ENCODE data around the gene SATB1.

Gene SATB1

DNA sequence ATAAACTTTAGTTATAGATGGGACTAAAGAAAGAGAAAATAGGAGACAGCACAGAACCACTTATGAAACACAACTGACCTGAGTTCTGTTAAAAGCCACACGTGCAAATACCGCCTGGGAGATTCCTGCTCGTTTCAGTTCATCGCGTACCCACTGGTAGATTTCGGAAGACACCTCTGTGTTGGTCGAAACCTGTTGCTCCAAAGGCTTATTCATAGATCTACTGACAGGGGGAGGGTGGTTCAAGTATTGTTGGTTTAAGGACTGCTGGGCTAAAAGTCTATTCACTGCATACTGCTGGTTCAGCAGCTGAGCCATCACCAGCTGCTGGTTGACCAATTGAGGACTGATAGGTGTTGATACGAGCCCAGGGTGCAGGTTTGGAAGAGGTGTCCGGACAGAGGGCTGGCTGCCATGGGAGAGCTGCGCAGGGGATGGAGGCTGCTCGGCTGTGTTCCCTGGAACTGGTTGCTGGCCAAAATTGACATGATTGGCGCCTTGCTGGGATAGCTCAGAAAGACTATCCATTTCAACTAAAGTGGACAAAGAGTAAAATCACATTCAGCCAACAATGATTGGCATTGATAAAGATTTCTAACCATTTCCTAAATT lies 30.6 kb downstream of the SATB1 start:
- no peak for DNase-seq (ENCODE audit: low spot score)
- no peak overlapping the region for H2AFZ ChIP-seq (ENCODE audit: low read length)
- no peak overlapping the region for H2BK15ac ChIP-seq (ENCODE audit: low read length)
- no peak overlapping the region for H3K14ac ChIP-seq (ENCODE audit: low read length)
- peak overlapping the region; percentile 25 for H3K23ac ChIP-seq (ENCODE audit: low read depth, low read length, poor library complexity)
- H3K4me1 ChIP-seq (ENCODE audit: control insufficient read depth in 2 of 2, insufficient read depth in 1 of 2, low read depth in 1 of 2, low read length in 2 of 2): no peaks in the 10 kb centered on the region
- H3K4me3 ChIP-seq (ENCODE audit: low read length in 2 of 2): no peak overlapping the region
- H3K18ac ChIP-seq (ENCODE audit: low read length): peak overlapping the region; percentile 48
- H2BK12ac ChIP-seq (ENCODE audit: low read length): no peak overlapping the region
- H2BK120ac ChIP-seq (ENCODE audit: low read depth, low read length): no peak overlapping the region
- H4K91ac ChIP-seq (ENCODE audit: low read depth, low read length, poor library complexity): no peak overlapping the region
- peaks cover 7% of the 10 kb centered on the region in 2 donors for H3K36me3 ChIP-seq (replicated peaks in 1 of 2; ENCODE audit: control insufficient read depth in 2 of 2, insufficient read depth in 2 of 2, low read length in 2 of 2)
- no peak overlapping the region for H2BK5ac ChIP-seq (ENCODE audit: low read length)
- H3K79me1 ChIP-seq (ENCODE audit: low read depth, low read length): no peaks in the 10 kb centered on the region
- no peak overlapping the region for H3K4ac ChIP-seq (ENCODE audit: low read length)
- H3K4me2 ChIP-seq (ENCODE audit: insufficient read depth, low read length, poor library complexity, severe bottlenecking): no peak overlapping the region
- H3K27ac ChIP-seq (replicated peaks; ENCODE audit: low read length): no peak overlapping the region
- H4K8ac ChIP-seq (ENCODE audit: low read depth, low read length): no peak overlapping the region
- H3K27me3 ChIP-seq (ENCODE audit: control insufficient read depth in 3 of 3, insufficient read depth in 3 of 3, low read depth in 1 of 3, low read length in 3 of 3): no peaks in the 10 kb centered on the region
- no peak overlapping the region for H2AK5ac ChIP-seq (ENCODE audit: low read depth, low read length)
- H3K9ac ChIP-seq (ENCODE audit: low read depth, low read length, poor library complexity): no peak overlapping the region
- WGBS, 2 donors (ENCODE audit: extremely low coverage in 2 of 2, insufficient read length in 2 of 2, insufficient replicate concordance in 1 of 2): no CpG with 5 or more reads among the region's 12 CpGs
- H3K9me3 ChIP-seq (replicated peaks in 1 of 2; ENCODE audit: control insufficient read depth in 2 of 2, insufficient read depth in 1 of 2, low read depth in 1 of 2, low read length in 2 of 2): no peaks in the 10 kb centered on the region

DNA sequence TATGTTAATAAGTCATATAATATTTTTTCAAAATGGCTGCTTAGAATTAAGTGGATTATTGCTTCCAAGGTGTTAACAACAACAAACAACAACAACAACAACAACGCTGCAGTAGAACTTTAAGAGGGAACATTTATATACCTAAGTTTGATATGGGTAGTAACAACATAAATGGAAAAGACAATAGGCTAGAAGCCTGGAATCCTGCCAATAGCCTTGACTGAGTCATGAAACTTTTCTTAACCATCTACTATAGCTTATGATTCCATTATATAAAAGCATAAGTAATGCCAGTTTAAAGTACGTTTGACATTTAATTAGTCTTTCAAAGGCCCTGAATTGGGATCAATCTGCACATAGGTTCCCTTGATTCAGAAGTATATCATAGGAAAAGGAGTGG lies 31.2 kb downstream of the SATB1 start:
- DNase-seq (ENCODE audit: low spot score): no peak
- H3K79me1 ChIP-seq (ENCODE audit: low read depth, low read length): no peaks in the 10 kb centered on the region
- H2BK12ac ChIP-seq (ENCODE audit: low read length): no peak overlapping the region
- H3K27ac ChIP-seq (replicated peaks; ENCODE audit: low read length): no peak overlapping the region
- H2BK120ac ChIP-seq (ENCODE audit: low read depth, low read length): no peak overlapping the region
- H2BK15ac ChIP-seq (ENCODE audit: low read length): no peak overlapping the region
- no peak overlapping the region for H2AK5ac ChIP-seq (ENCODE audit: low read depth, low read length)
- H4K8ac ChIP-seq (ENCODE audit: low read depth, low read length): no peak overlapping the region
- no peak overlapping the region for H3K9ac ChIP-seq (ENCODE audit: low read depth, low read length, poor library complexity)
- no peak overlapping the region for H3K4me2 ChIP-seq (ENCODE audit: insufficient read depth, low read length, poor library complexity, severe bottlenecking)
- H3K14ac ChIP-seq (ENCODE audit: low read length): no peak overlapping the region
- no CpG with 5 or more reads among the region's 2 CpGs for WGBS, 2 donors (ENCODE audit: extremely low coverage in 2 of 2, insufficient read length in 2 of 2, insufficient replicate concordance in 1 of 2)
- H3K4me3 ChIP-seq (ENCODE audit: low read length in 2 of 2): no peak overlapping the region
- H4K91ac ChIP-seq (ENCODE audit: low read depth, low read length, poor library complexity): no peak overlapping the region
- no peak overlapping the region for H3K23ac ChIP-seq (ENCODE audit: low read depth, low read length, poor library complexity)
- H3K36me3 ChIP-seq (replicated peaks in 1 of 2; ENCODE audit: control insufficient read depth in 2 of 2, insufficient read depth in 2 of 2, low read length in 2 of 2): peaks cover 7% of the 10 kb centered on the region in 2 donors
- H2AFZ ChIP-seq (ENCODE audit: low read length): no peak overlapping the region
- H3K27me3 ChIP-seq (ENCODE audit: control insufficient read depth in 3 of 3, insufficient read depth in 3 of 3, low read depth in 1 of 3, low read length in 3 of 3): no peaks in the 10 kb centered on the region
- no peak overlapping the region for H2BK5ac ChIP-seq (ENCODE audit: low read length)
- no peaks in the 10 kb centered on the region for H3K4me1 ChIP-seq (ENCODE audit: control insufficient read depth in 2 of 2, insufficient read depth in 1 of 2, low read depth in 1 of 2, low read length in 2 of 2)
- H3K18ac ChIP-seq (ENCODE audit: low read length): no peak overlapping the region
- no peak overlapping the region for H3K4ac ChIP-seq (ENCODE audit: low read length)
- H3K9me3 ChIP-seq (replicated peaks in 1 of 2; ENCODE audit: control insufficient read depth in 2 of 2, insufficient read depth in 1 of 2, low read depth in 1 of 2, low read length in 2 of 2): no peaks in the 10 kb centered on the region

- no peaks in the 10 kb centered on the region for H3K79me1 ChIP-seq (ENCODE audit: low read depth, low read length)
- H3K4ac ChIP-seq (ENCODE audit: low read length): no peak overlapping the region
- H4K8ac ChIP-seq (ENCODE audit: low read depth, low read length): no peak overlapping the region
- no peak overlapping the region for H3K4me2 ChIP-seq (ENCODE audit: insufficient read depth, low read length, poor library complexity, severe bottlenecking)
- H3K36me3 ChIP-seq (replicated peaks in 1 of 2; ENCODE audit: control insufficient read depth in 2 of 2, insufficient read depth in 2 of 2, low read length in 2 of 2): peaks cover 4 to 7% of the 10 kb centered on the region in 2 donors
- H3K18ac ChIP-seq (ENCODE audit: low read length): no peak overlapping the region
- H2AK5ac ChIP-seq (ENCODE audit: low read depth, low read length): no peak overlapping the region
- H3K27ac ChIP-seq (replicated peaks; ENCODE audit: low read length): no peak overlapping the region
- no peak overlapping the region for H3K14ac ChIP-seq (ENCODE audit: low read length)
- H3K4me1 ChIP-seq (ENCODE audit: control insufficient read depth in 2 of 2, insufficient read depth in 1 of 2, low read depth in 1 of 2, low read length in 2 of 2): no peaks in the 10 kb centered on the region
- H3K9me3 ChIP-seq (replicated peaks in 1 of 2; ENCODE audit: control insufficient read depth in 2 of 2, insufficient read depth in 1 of 2, low read depth in 1 of 2, low read length in 2 of 2): no peaks in the 10 kb centered on the region
- H2BK120ac ChIP-seq (ENCODE audit: low read depth, low read length): no peak overlapping the region
- no peak overlapping the region for H3K9ac ChIP-seq (ENCODE audit: low read depth, low read length, poor library complexity)
- H3K23ac ChIP-seq (ENCODE audit: low read depth, low read length, poor library complexity): no peak overlapping the region
- H2BK12ac ChIP-seq (ENCODE audit: low read length): no peak overlapping the region
- H3K4me3 ChIP-seq (ENCODE audit: low read length in 2 of 2): no peak overlapping the region
- WGBS, 2 donors (ENCODE audit: extremely low coverage in 2 of 2, insufficient read length in 2 of 2, insufficient replicate concordance in 1 of 2): no CpG with 5 or more reads among the region's 3 CpGs
- no peak overlapping the region for H2AFZ ChIP-seq (ENCODE audit: low read length)
- no peak overlapping the region for H2BK5ac ChIP-seq (ENCODE audit: low read length)
- no peak overlapping the region for H2BK15ac ChIP-seq (ENCODE audit: low read length)
- H4K91ac ChIP-seq (ENCODE audit: low read depth, low read length, poor library complexity): no peak overlapping the region
- no peak for DNase-seq (ENCODE audit: low spot score)
- H3K27me3 ChIP-seq (ENCODE audit: control insufficient read depth in 3 of 3, insufficient read depth in 3 of 3, low read depth in 1 of 3, low read length in 3 of 3): no peaks in the 10 kb centered on the region
Observed at GRCh38 chr3:18390024-18390660, 35.0 kb downstream of the SATB1 start.

DNA sequence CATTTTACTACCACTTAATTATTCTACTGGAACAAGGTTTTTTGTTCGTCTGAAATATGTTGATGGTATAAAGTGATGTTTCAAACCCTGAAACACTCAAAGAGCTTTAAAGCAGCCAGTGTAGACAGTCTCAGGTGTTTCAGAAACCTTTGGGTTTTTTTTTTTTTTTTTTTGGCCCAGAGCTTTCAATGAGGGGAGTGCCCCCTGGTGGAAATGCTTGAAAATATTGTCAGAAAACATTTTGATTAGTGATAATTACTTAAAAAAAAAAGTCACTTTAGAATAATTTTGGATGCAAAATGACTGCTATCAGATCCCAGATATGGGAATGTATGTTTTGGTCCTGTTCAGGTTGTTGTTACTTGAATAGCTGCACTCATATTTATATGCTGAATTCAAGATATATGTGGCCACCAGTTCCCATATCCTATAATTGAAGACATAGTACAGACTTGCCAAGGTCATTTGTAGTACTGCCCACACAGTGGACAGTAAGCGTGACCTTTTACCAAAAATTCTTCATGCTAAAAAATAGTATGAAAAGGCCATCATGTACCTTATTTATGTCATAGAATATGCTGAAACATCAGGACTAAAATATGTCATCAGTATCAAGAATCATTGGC lies 35.9 kb downstream of the SATB1 start:
- Histone ChIP-seq H4K8ac (ENCODE audit: low read depth, low read length) (no peak overlapping the region), H2BK12ac (ENCODE audit: low read length) (no peak overlapping the region), H3K79me1 (ENCODE audit: low read depth, low read length) (no peaks in the 10 kb centered on the region), H3K9ac (ENCODE audit: low read depth, low read length, poor library complexity) (no peak overlapping the region), H3K14ac (ENCODE audit: low read length) (no peak overlapping the region), H3K27me3 (ENCODE audit: control insufficient read depth in 3 of 3, insufficient read depth in 3 of 3, low read depth in 1 of 3, low read length in 3 of 3) (no peaks in the 10 kb centered on the region), H4K91ac (ENCODE audit: low read depth, low read length, poor library complexity) (no peak overlapping the region), H3K18ac (ENCODE audit: low read length) (no peak overlapping the region), H3K4me2 (ENCODE audit: insufficient read depth, low read length, poor library complexity, severe bottlenecking) (no peak overlapping the region), H3K9me3 (replicated peaks in 1 of 2; ENCODE audit: control insufficient read depth in 2 of 2, insufficient read depth in 1 of 2, low read depth in 1 of 2, low read length in 2 of 2) (no peaks in the 10 kb centered on the region), H3K4me1 (ENCODE audit: control insufficient read depth in 2 of 2, insufficient read depth in 1 of 2, low read depth in 1 of 2, low read length in 2 of 2) (no peaks in the 10 kb centered on the region), H2AFZ (ENCODE audit: low read length) (no peak overlapping the region), H3K23ac (ENCODE audit: low read depth, low read length, poor library complexity) (no peak overlapping the region), H3K36me3 (replicated peaks in 1 of 2; ENCODE audit: control insufficient read depth in 2 of 2, insufficient read depth in 2 of 2, low read length in 2 of 2) (peaks cover 0 to 3% of the 10 kb centered on the region in 2 donors), H2BK15ac (ENCODE audit: low read length) (no peak overlapping the region), H3K27ac (replicated peaks; ENCODE audit: low read length) (no peak overlapping the region), H2BK120ac (ENCODE audit: low read depth, low read length) (no peak overlapping the region), H3K4me3 (ENCODE audit: low read length in 2 of 2) (no peak overlapping the region), H2BK5ac (ENCODE audit: low read length) (no peak overlapping the region), H2AK5ac (ENCODE audit: low read depth, low read length) (no peak overlapping the region), H3K4ac (ENCODE audit: low read length) (no peak overlapping the region)
- no CpG with 5 or more reads among the region's 2 CpGs for WGBS, 2 donors (ENCODE audit: extremely low coverage in 2 of 2, insufficient read length in 2 of 2, insufficient replicate concordance in 1 of 2)
- DNase-seq (ENCODE audit: low spot score): peak; percentile 8
